Natural killer cell (primary cell): ENCODE results near the gene ADPRM. TPM values are rescaled to one million over a fixed set of nuclear protein-coding genes. Genes with fewer than 3 reads are reported as not detected.

Source experiments
- ATAC-seq, 3 donors: fragments of 150-1000 bp in 2 of 3; fragments of 200-7000 bp in 1 of 3; cut with Tn5 transposase; 1 replicate in 1 of 3; 2 replicates in 2 of 3; pipeline ENCODE4 v1.10.0; 2021; ENCODE audit warnings: mild to moderate bottlenecking in 2 of 3, moderate library complexity in 2 of 3
- DNase-seq, 2 donors: peaks; one replicate each; pipeline versions ENCODE4 v3.0.0 to v3.0.0-alpha.2; 2013 to 2021; ENCODE audit warnings: mixed read lengths in 1 of 2
- H3K27ac ChIP-seq: one replicate; pipeline ENCODE4 v1.5.1; 2013; ENCODE audit warnings: mild to moderate bottlenecking, low read length
- H3K27me3 ChIP-seq: one replicate; pipeline ENCODE4 v1.6.1; 2013; ENCODE audit warnings: low read length; ENCODE audit not compliant: control insufficient read depth, insufficient read depth
- H3K36me3 ChIP-seq: one replicate; pipeline ENCODE4 v1.6.1; 2013; ENCODE audit warnings: low read length; ENCODE audit not compliant: control insufficient read depth, insufficient read depth
- H3K4me1 ChIP-seq: one replicate; pipeline ENCODE4 v1.6.1; 2013; ENCODE audit warnings: low read length; ENCODE audit not compliant: control insufficient read depth, insufficient read depth
- H3K4me3 ChIP-seq: one replicate; pipeline ENCODE4 v1.5.1; 2013; ENCODE audit warnings: low read length
- H3K9me3 ChIP-seq: one replicate; pipeline ENCODE4 v1.6.1; 2013; ENCODE audit warnings: low read length; ENCODE audit not compliant: control insufficient read depth, insufficient read depth
- H3K27ac Mint-ChIP-seq, 2 donors: one replicate each; pipeline ENCODE4 v1.8.0; 2022; ENCODE audit warnings: mild to moderate bottlenecking in 2 of 2, mixed read lengths in 2 of 2, moderate library complexity in 1 of 2
- H3K27me3 Mint-ChIP-seq, 2 donors: one replicate each; pipeline ENCODE4 v1.8.0; 2022; ENCODE audit warnings: low read depth in 2 of 2, mixed read lengths in 2 of 2
- H3K36me3 Mint-ChIP-seq: one replicate; pipeline ENCODE4 v1.8.0; 2022; ENCODE audit warnings: mixed read lengths
- H3K4me1 Mint-ChIP-seq, 2 donors: one replicate each; pipeline ENCODE4 v1.8.0; 2022; ENCODE audit warnings: mixed read lengths in 2 of 2
- H3K4me3 Mint-ChIP-seq: one replicate; pipeline ENCODE4 v1.8.0; 2022; ENCODE audit warnings: mild to moderate bottlenecking, moderate library complexity, mixed read lengths
- H3K9me3 Mint-ChIP-seq, 2 donors: one replicate each; pipeline ENCODE4 v1.8.0; 2022; ENCODE audit warnings: mixed read lengths in 2 of 2
- WGBS: methylation state at CpG from one replicate; pipeline ENCODE4 v1.1.7; 2013; ENCODE audit warnings: missing lambda C conversion rate; ENCODE audit not compliant: insufficient coverage; 5-methylcytosine and 5-hydroxymethylcytosine counted together
- intact Hi-C: fragments of 100-400 bp; cut with micrococcal nuclease; formaldehyde crosslinking; loops from one replicate; pipeline ENCODE4 v1.14.2; 2022
- total RNA-seq, 4 donors: library from RNA; stranded (reverse); fragments of 120-200 nt in 1 of 4; gene quantifications; one replicate each; pipeline versions ENCODE4 v1.2.3 to v1.2.4, GENCODE V29; 2013 to 2022
- TF ChIP-seq, protein P1 (sequence below): fragments of 200-600 bp; IDR thresholded peaks from one replicate; pipeline ENCODE4 v1.8.0; 2022; ENCODE audit warnings: antibody characterized with exemption

Gene ADPRM, protein sequence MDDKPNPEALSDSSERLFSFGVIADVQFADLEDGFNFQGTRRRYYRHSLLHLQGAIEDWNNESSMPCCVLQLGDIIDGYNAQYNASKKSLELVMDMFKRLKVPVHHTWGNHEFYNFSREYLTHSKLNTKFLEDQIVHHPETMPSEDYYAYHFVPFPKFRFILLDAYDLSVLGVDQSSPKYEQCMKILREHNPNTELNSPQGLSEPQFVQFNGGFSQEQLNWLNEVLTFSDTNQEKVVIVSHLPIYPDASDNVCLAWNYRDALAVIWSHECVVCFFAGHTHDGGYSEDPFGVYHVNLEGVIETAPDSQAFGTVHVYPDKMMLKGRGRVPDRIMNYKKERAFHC
- total RNA-seq: 10 to 100 TPM in 1 of 3 donors, 1 to 10 TPM in 2; 9.5 to 10.7 (median 9.5) TPM
- total RNA-seq (2013): 23.7 TPM

DNA sequence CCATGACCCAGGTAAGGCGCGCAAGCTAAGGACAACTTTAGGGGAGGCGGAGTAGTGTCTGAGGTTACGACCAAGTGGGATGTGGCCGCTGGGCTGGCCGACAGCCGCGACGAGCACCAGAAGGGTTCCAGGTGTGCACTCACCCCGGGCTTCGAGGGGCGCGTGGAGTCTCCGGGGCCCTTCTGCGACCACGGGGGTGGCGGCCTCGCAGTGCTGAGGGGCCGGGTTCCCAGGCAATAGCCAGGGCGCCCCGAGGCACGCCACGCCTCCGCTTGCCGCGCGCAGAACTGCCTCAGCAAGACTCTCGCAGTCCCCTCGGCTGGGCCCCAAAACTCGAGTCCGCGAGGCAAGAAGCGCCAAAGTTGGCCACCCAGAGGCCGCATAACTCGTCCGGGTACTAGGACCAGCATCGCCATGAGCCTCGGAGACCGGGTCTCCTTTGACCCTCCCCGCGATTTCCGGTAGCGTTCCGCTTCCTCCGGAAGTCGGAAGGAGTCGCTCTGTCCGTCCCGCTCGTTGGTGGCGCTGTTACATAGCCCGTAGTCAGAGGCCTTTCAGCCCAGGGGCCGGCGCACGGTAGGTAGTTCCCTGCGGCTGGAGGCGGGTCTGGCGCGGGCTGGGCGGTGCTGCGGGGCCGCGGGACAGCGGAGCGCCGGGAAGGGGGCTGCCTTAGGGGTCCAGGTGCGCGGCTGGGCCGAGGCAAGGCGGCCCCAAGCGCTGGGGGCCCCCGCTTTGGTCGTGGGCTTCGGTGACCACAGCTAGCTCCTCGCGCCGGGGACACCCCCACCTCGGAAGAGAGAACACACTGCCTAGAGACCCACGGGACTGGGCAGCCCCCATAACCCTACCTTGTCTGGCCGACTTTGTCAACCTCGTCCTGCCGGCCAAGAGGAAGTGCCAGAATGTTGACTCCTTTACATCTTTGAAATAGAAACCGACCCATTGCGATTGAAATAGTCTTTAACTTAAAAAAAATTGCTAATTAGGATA lies at the start of gene ADPRM, which contains the start of gene SCO1:
Gene ADPRM, plus strand, starts transcription at position 503 of the 990 bp plus-strand sequence. CDS start 7,333 bp downstream, outside the sequence.
Gene SCO1, minus strand, starts transcription at position 442 of the 990 bp plus-strand sequence. Its CDS starts 26 bp downstream, at position 416.
- Histone ChIP-seq H3K9me3 (no peaks in the 10 kb centered on the region), H3K27me3 (no peaks in the 10 kb centered on the region), H3K4me3 (peak within 1 kb of the TSS; percentile 81), H3K36me3 (peaks cover 24% of the 10 kb centered on the region), H3K4me1 (peaks cover 24% of the 10 kb centered on the region), H3K27ac (peak within 1 kb of the TSS; percentile 83)
- H3K4me1 Mint-ChIP-seq: peaks cover 49 to 50% of the 10 kb centered on the region in 2 donors
- H3K36me3 Mint-ChIP-seq: peaks cover 10% of the 10 kb centered on the region
- H3K27ac Mint-ChIP-seq: peak within 1 kb of the TSS; percentile 93
- intact Hi-C loops: no loop called here
- TF ChIP-seq, protein P1, sequence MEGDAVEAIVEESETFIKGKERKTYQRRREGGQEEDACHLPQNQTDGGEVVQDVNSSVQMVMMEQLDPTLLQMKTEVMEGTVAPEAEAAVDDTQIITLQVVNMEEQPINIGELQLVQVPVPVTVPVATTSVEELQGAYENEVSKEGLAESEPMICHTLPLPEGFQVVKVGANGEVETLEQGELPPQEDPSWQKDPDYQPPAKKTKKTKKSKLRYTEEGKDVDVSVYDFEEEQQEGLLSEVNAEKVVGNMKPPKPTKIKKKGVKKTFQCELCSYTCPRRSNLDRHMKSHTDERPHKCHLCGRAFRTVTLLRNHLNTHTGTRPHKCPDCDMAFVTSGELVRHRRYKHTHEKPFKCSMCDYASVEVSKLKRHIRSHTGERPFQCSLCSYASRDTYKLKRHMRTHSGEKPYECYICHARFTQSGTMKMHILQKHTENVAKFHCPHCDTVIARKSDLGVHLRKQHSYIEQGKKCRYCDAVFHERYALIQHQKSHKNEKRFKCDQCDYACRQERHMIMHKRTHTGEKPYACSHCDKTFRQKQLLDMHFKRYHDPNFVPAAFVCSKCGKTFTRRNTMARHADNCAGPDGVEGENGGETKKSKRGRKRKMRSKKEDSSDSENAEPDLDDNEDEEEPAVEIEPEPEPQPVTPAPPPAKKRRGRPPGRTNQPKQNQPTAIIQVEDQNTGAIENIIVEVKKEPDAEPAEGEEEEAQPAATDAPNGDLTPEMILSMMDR: peak; percentile 43
- ATAC-seq (peak; percentile 92 to 99 (median 96)), DNase-seq (peak; percentile 83 to 94)
- WGBS: under 1% methylated on average over 84 of the region's 84 CpGs
- no peaks in the 10 kb centered on the region for H3K27me3 Mint-ChIP-seq
- peak within 1 kb of the TSS; percentile 98 for H3K4me3 Mint-ChIP-seq
- no peaks in the 10 kb centered on the region for H3K9me3 Mint-ChIP-seq

DNA sequence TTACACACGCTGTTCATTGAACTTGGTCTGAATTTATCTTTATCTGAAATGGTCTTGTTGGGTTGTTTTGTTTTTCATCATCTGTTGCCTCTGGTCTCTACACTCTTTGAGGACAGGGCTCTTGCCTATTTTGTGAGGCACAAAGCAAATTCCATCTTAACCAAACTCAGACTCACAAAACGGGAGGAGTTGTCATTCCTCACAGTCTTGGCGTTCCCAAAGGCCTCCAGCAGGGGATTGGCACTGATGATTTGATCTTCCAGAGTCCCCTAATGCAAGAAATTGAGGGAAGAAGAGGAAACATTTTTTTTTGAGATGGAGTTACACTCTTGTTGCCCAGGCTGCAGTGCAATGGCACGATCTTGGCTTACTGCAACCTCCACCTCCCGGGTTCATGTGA lies 49.0 kb upstream of the ADPRM start:
- H3K36me3 Mint-ChIP-seq: no peaks in the 10 kb centered on the region
- Histone ChIP-seq H3K27ac (no peak overlapping the region), H3K4me3 (no peak overlapping the region), H3K4me1 (peaks cover 13% of the 10 kb centered on the region), H3K27me3 (no peaks in the 10 kb centered on the region), H3K36me3 (peaks cover 6% of the 10 kb centered on the region), H3K9me3 (no peaks in the 10 kb centered on the region)
- no peak for DNase-seq
- no peaks in the 10 kb centered on the region for H3K27me3 Mint-ChIP-seq
- H3K4me1 Mint-ChIP-seq: peaks cover 19 to 37% of the 10 kb centered on the region in 2 donors
- peak overlapping the region in 1 of 2 donors; percentile 15 for H3K27ac Mint-ChIP-seq
- intact Hi-C loops: loop anchor here (5.0 kb wide), 1 partner anchor 34 kb away; no protein-coding TSS in a partner anchor
- WGBS: 89% methylated on average over 4 of the region's 5 CpGs
- no peaks in the 10 kb centered on the region for H3K9me3 Mint-ChIP-seq
- H3K4me3 Mint-ChIP-seq: no peak overlapping the region
- TF ChIP-seq, protein P1: no peak
- no peak for ATAC-seq

DNA sequence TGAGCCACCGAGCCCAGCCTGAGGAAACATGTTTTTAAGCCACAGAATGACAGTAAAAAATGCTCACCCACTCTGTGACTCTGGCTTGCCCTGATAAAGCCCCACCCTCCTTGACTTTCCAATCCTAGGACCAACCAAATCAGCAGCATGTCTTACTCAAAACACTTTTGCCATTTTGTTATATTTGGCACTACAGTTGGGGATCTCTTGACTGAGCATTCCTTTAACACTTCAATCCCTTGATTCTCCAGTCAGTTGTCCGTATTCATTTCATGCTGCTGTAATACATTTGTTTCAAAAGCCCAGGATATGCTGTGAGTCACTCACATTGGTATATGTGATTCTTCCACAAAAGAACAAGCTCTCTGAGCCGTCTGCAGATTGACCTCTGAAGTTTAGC lies 48.4 kb upstream of the ADPRM start:
- peaks cover 15% of the 10 kb centered on the region for H3K4me1 ChIP-seq
- H3K4me3 ChIP-seq: no peak overlapping the region
- H3K27me3 ChIP-seq: no peaks in the 10 kb centered on the region
- TF ChIP-seq, protein P1: no peak
- intact Hi-C loops: loop anchor here (5.0 kb wide), 1 partner anchor 33 kb away; no protein-coding TSS in a partner anchor
- Mint-ChIP-seq H3K4me3 (no peak overlapping the region), H3K27ac (peak overlapping the region; percentile 72 to 91), H3K9me3 (no peaks in the 10 kb centered on the region), H3K36me3 (no peaks in the 10 kb centered on the region), H3K4me1 (peaks cover 21 to 43% of the 10 kb centered on the region in 2 donors), H3K27me3 (no peaks in the 10 kb centered on the region)
- WGBS: 78% methylated on average over 3 of the region's 3 CpGs
- H3K36me3 ChIP-seq: peaks cover 6% of the 10 kb centered on the region
- DNase-seq: no peak
- peak overlapping the region; percentile 42 for H3K27ac ChIP-seq
- no peaks in the 10 kb centered on the region for H3K9me3 ChIP-seq
- ATAC-seq: no peak
